ENCODE measurements around the gene STAM2. TPM values are rescaled to one million over a fixed set of nuclear protein-coding genes. Genes with fewer than 3 reads are reported as not detected.

STAM2 gene
- total RNA-seq: 10 to 100 TPM; 14.1 to 20.8 (median 17.0) TPM
- 10 to 100 TPM in 1 of 2 donors, 1 to 10 TPM in 1; 5.9 to 11.0 TPM for polyA plus RNA-seq

GRCh38 chr2:152175368-152176112 is at the start of gene STAM2:
Gene STAM2, minus strand, starts transcription at chr2:152175763. Its CDS starts 121 bp downstream, at chr2:152175642.
- Histone ChIP-seq H3K36me3 (no peaks in the 10 kb centered on the region), H3K27me3 (no peaks in the 10 kb centered on the region), H3K4me3 (peak within 1 kb of the TSS; percentile 60 to 85 (median 76)), H3K27ac (peak within 1 kb of the TSS; percentile 97 to 99 (median 98)), H3K9me3 (no peaks in the 10 kb centered on the region), H3K4me1 (peaks cover 15 to 38% (median 32%) of the 10 kb centered on the region in 3 donors)
- intact Hi-C loops (cut with DNase I): no loop called here
- ATAC-seq (peak; percentile 87 to 94 (median 90)), DNase-seq (peak; percentile 90 to 97 (median 93)), FAIRE-seq (no peak)
- 0 to 1% methylated on average over 69 to 72 of the region's 72 CpGs for WGBS, 2 donors
- TF ChIP-seq, protein P1, sequence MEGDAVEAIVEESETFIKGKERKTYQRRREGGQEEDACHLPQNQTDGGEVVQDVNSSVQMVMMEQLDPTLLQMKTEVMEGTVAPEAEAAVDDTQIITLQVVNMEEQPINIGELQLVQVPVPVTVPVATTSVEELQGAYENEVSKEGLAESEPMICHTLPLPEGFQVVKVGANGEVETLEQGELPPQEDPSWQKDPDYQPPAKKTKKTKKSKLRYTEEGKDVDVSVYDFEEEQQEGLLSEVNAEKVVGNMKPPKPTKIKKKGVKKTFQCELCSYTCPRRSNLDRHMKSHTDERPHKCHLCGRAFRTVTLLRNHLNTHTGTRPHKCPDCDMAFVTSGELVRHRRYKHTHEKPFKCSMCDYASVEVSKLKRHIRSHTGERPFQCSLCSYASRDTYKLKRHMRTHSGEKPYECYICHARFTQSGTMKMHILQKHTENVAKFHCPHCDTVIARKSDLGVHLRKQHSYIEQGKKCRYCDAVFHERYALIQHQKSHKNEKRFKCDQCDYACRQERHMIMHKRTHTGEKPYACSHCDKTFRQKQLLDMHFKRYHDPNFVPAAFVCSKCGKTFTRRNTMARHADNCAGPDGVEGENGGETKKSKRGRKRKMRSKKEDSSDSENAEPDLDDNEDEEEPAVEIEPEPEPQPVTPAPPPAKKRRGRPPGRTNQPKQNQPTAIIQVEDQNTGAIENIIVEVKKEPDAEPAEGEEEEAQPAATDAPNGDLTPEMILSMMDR (IDR thresholded peaks at IDR 0.05): peak; percentile 85 to 98 (median 96)

GRCh38 chr2:152223977-152224376 is 48.4 kb upstream of the STAM2 start:
- Histone ChIP-seq H3K27me3 (no peaks in the 10 kb centered on the region), H3K4me1 (peaks cover 0 to 7% (median 3%) of the 10 kb centered on the region in 3 donors), H3K9me3 (no peaks in the 10 kb centered on the region), H3K27ac (no peak overlapping the region), H3K4me3 (no peak overlapping the region), H3K36me3 (no peaks in the 10 kb centered on the region)
- DNase-seq (no peak), FAIRE-seq (no peak), ATAC-seq (peak in 2 of 4 donors; percentile 14 to 45)
- 79 to 82% methylated on average over 2 of the region's 2 CpGs for WGBS, 2 donors
- TF ChIP-seq, protein P1 (IDR thresholded peaks at IDR 0.05): no peak
- intact Hi-C loops (cut with DNase I): no loop called here

- peaks cover 0 to 7% (median 3%) of the 10 kb centered on the region in 3 donors for H3K4me1 ChIP-seq
- no peaks in the 10 kb centered on the region for H3K9me3 ChIP-seq
- TF ChIP-seq, protein P1 (IDR thresholded peaks at IDR 0.05): no peak
- DNase-seq (peak in 3 of 6 donors; percentile 10 to 43 (median 35)), ATAC-seq (peak in 3 of 4 donors; percentile 53 to 58 (median 56)), FAIRE-seq (peak; percentile 76)
- H3K27ac ChIP-seq: no peak overlapping the region
- no peaks in the 10 kb centered on the region for H3K36me3 ChIP-seq
- H3K27me3 ChIP-seq: no peaks in the 10 kb centered on the region
- 23 to 25% methylated on average over 7 of the region's 7 CpGs for WGBS, 2 donors
- H3K4me3 ChIP-seq: no peak overlapping the region
- intact Hi-C loops (cut with DNase I): no loop called here
Observed at GRCh38 chr2:152222975-152223637, 47.5 kb upstream of the STAM2 start.

- FAIRE-seq: no peak
Observed at GRCh38 chr2:152221839-152222238, 46.3 kb upstream of the STAM2 start.

More at GRCh38 chr2:152221839-152222238, 46.3 kb upstream of the STAM2 start:
- TF ChIP-seq, protein P1 (IDR thresholded peaks at IDR 0.05): no peak
- peaks cover 0 to 7% (median 3%) of the 10 kb centered on the region in 3 donors for H3K4me1 ChIP-seq
- no peak for DNase-seq
- 73 to 80% methylated on average over 3 of the region's 3 CpGs for WGBS, 2 donors
- H3K36me3 ChIP-seq: no peaks in the 10 kb centered on the region
- no peak for ATAC-seq
- H3K4me3 ChIP-seq: no peak overlapping the region
- no peaks in the 10 kb centered on the region for H3K27me3 ChIP-seq
- H3K27ac ChIP-seq: no peak overlapping the region
- no peaks in the 10 kb centered on the region for H3K9me3 ChIP-seq
- intact Hi-C loops (cut with DNase I): no loop called here
